ENCODE data around the gene PTGIR.

Gene PTGIR

GRCh38 chr19:46587861-46588260 is 37.0 kb downstream of the PTGIR start:
- no peak overlapping the region for H3K4me2 ChIP-seq (ENCODE audit: low read depth, low read length, poor library complexity, severe bottlenecking)
- no peak overlapping the region for H3K4me3 ChIP-seq (ENCODE audit: low read length, poor library complexity, severe bottlenecking)
- H3K36me3 ChIP-seq (ENCODE audit: insufficient read depth, low read length): no peaks in the 10 kb centered on the region
- no peaks in the 10 kb centered on the region for H4K20me1 ChIP-seq (ENCODE audit: insufficient read depth, low read length, poor library complexity, severe bottlenecking)
- no peak overlapping the region for H3K9ac ChIP-seq (ENCODE audit: low read depth, low read length, poor library complexity, severe bottlenecking)
- peaks cover 3% of the 10 kb centered on the region for H3K4me1 ChIP-seq (ENCODE audit: insufficient read depth, low read length, poor library complexity, severe bottlenecking)
- no peaks in the 10 kb centered on the region for H3F3A ChIP-seq (ENCODE audit: low read depth)
- no peak overlapping the region for H2AFZ ChIP-seq (ENCODE audit: low read length)
- H3K9me3 ChIP-seq (ENCODE audit: insufficient read depth, low read depth, low read length): no peaks in the 10 kb centered on the region
- no peak for TF ChIP-seq EZH2phosphoT487 (IDR thresholded peaks at IDR 0.05; ENCODE audit: borderline replicate concordance)
- TF ChIP-seq, protein P1, sequence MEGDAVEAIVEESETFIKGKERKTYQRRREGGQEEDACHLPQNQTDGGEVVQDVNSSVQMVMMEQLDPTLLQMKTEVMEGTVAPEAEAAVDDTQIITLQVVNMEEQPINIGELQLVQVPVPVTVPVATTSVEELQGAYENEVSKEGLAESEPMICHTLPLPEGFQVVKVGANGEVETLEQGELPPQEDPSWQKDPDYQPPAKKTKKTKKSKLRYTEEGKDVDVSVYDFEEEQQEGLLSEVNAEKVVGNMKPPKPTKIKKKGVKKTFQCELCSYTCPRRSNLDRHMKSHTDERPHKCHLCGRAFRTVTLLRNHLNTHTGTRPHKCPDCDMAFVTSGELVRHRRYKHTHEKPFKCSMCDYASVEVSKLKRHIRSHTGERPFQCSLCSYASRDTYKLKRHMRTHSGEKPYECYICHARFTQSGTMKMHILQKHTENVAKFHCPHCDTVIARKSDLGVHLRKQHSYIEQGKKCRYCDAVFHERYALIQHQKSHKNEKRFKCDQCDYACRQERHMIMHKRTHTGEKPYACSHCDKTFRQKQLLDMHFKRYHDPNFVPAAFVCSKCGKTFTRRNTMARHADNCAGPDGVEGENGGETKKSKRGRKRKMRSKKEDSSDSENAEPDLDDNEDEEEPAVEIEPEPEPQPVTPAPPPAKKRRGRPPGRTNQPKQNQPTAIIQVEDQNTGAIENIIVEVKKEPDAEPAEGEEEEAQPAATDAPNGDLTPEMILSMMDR (conservative IDR thresholded peaks at IDR 0.05; ENCODE audit: low read length): no peak
- no peaks in the 10 kb centered on the region for H3K79me2 ChIP-seq (ENCODE audit: insufficient read depth, low read length)
- H3K9me2 ChIP-seq (replicated peaks; ENCODE audit: low read depth, low read length): no peaks in the 10 kb centered on the region
- no peaks in the 10 kb centered on the region for H3K27me3 ChIP-seq (ENCODE audit: insufficient read depth, low read length, poor library complexity, severe bottlenecking)

- Histone ChIP-seq H3K9me3 (ENCODE audit: insufficient read depth, low read depth, low read length) (no peaks in the 10 kb centered on the region), H3K9me2 (replicated peaks; ENCODE audit: low read depth, low read length) (no peaks in the 10 kb centered on the region), H3K4me3 (ENCODE audit: low read length, poor library complexity, severe bottlenecking) (no peak overlapping the region), H3K27me3 (ENCODE audit: insufficient read depth, low read length, poor library complexity, severe bottlenecking) (no peaks in the 10 kb centered on the region), H2AFZ (ENCODE audit: low read length) (no peak overlapping the region), H3K4me1 (ENCODE audit: insufficient read depth, low read length, poor library complexity, severe bottlenecking) (peaks cover 3% of the 10 kb centered on the region), H4K20me1 (ENCODE audit: insufficient read depth, low read length, poor library complexity, severe bottlenecking) (no peaks in the 10 kb centered on the region), H3K9ac (ENCODE audit: low read depth, low read length, poor library complexity, severe bottlenecking) (no peak overlapping the region), H3K36me3 (ENCODE audit: insufficient read depth, low read length) (no peaks in the 10 kb centered on the region), H3F3A (ENCODE audit: low read depth) (no peaks in the 10 kb centered on the region), H3K4me2 (ENCODE audit: low read depth, low read length, poor library complexity, severe bottlenecking) (no peak overlapping the region), H3K79me2 (ENCODE audit: insufficient read depth, low read length) (no peaks in the 10 kb centered on the region)
- TF ChIP-seq EZH2phosphoT487 (IDR thresholded peaks at IDR 0.05; ENCODE audit: borderline replicate concordance): no peak
- TF ChIP-seq, protein P1 (conservative IDR thresholded peaks at IDR 0.05; ENCODE audit: low read length): no peak
Observed at GRCh38 chr19:46586294-46586693, 38.6 kb downstream of the PTGIR start.

GRCh38 chr19:46585539-46585938 is 39.4 kb downstream of the PTGIR start:
- Histone ChIP-seq H3K4me2 (ENCODE audit: low read depth, low read length, poor library complexity, severe bottlenecking) (no peak overlapping the region), H3K79me2 (ENCODE audit: insufficient read depth, low read length) (no peaks in the 10 kb centered on the region), H4K20me1 (ENCODE audit: insufficient read depth, low read length, poor library complexity, severe bottlenecking) (no peaks in the 10 kb centered on the region), H3F3A (ENCODE audit: low read depth) (no peaks in the 10 kb centered on the region), H3K9me2 (replicated peaks; ENCODE audit: low read depth, low read length) (no peaks in the 10 kb centered on the region), H3K36me3 (ENCODE audit: insufficient read depth, low read length) (no peaks in the 10 kb centered on the region), H3K9ac (ENCODE audit: low read depth, low read length, poor library complexity, severe bottlenecking) (no peak overlapping the region), H3K4me1 (ENCODE audit: insufficient read depth, low read length, poor library complexity, severe bottlenecking) (peaks cover 3% of the 10 kb centered on the region), H3K4me3 (ENCODE audit: low read length, poor library complexity, severe bottlenecking) (no peak overlapping the region), H2AFZ (ENCODE audit: low read length) (no peak overlapping the region), H3K9me3 (ENCODE audit: insufficient read depth, low read depth, low read length) (no peaks in the 10 kb centered on the region), H3K27me3 (ENCODE audit: insufficient read depth, low read length, poor library complexity, severe bottlenecking) (no peaks in the 10 kb centered on the region)
- no peak for TF ChIP-seq EZH2phosphoT487 (IDR thresholded peaks at IDR 0.05; ENCODE audit: borderline replicate concordance)
- TF ChIP-seq, protein P1 (conservative IDR thresholded peaks at IDR 0.05; ENCODE audit: low read length): no peak
